Duodenal mucosa (tissue), 2 donors: ENCODE data around the gene ATP5PF.
"Not testable (repeated sequence)": the region's sequence is repeated elsewhere in the genome, so short reads cannot be mapped to it uniquely, and the experiment has no call there.

Experiments
- H3K27ac ChIP-seq: one replicate; pipeline ENCODE4 v1.7.0; 2013; ENCODE audit warnings: low read depth, low read length
- H3K27me3 ChIP-seq, 2 donors: one replicate each; pipeline ENCODE4 v1.7.0; 2013; ENCODE audit warnings: low read length in 2 of 2, control low read depth in 1 of 2; ENCODE audit not compliant: insufficient read depth in 2 of 2, control insufficient read depth in 1 of 2
- H3K36me3 ChIP-seq, 2 donors: one replicate each; pipeline ENCODE4 v1.7.0; 2013; ENCODE audit warnings: low read length in 2 of 2, control low read depth in 1 of 2; ENCODE audit not compliant: insufficient read depth in 2 of 2, control insufficient read depth in 1 of 2
- H3K4me1 ChIP-seq, 2 donors: one replicate each; pipeline ENCODE4 v1.7.0; 2013; ENCODE audit warnings: low read length in 2 of 2, control low read depth in 1 of 2; ENCODE audit not compliant: insufficient read depth in 2 of 2, control insufficient read depth in 1 of 2
- H3K4me3 ChIP-seq, 2 donors: one replicate each; pipeline ENCODE4 v1.7.0; 2013; ENCODE audit warnings: low read length in 2 of 2, low read depth in 1 of 2
- H3K9ac ChIP-seq, 2 donors: one replicate each; pipeline ENCODE4 v1.7.0; 2013; ENCODE audit warnings: low read length in 2 of 2, low read depth in 1 of 2
- H3K9me3 ChIP-seq, 2 donors: one replicate each; pipeline ENCODE4 v1.7.0; 2013; ENCODE audit warnings: low read length in 2 of 2, control low read depth in 1 of 2; ENCODE audit not compliant: control insufficient read depth in 1 of 2

Gene ATP5PF

GRCh38 chr21:25732091-25732760, 2.5 kb downstream of the ATP5PF start:
- Histone ChIP-seq H3K4me1 (peaks cover 21 to 23% of the 10 kb centered on the region in 2 donors), H3K9me3 (no peaks in the 10 kb centered on the region), H3K27me3 (no peaks in the 10 kb centered on the region), H3K9ac (no peak overlapping the region), H3K36me3 (peaks cover 19 to 30% of the 10 kb centered on the region in 2 donors), H3K4me3 (no peak overlapping the region), H3K27ac (no peak overlapping the region)

- Histone ChIP-seq H3K4me3 (no peak overlapping the region), H3K36me3 (peaks cover 25 to 60% of the 10 kb centered on the region in 2 donors), H3K27ac (no peak overlapping the region), H3K9me3 (no peaks in the 10 kb centered on the region), H3K27me3 (no peaks in the 10 kb centered on the region), H3K9ac (no peak overlapping the region), H3K4me1 (no peaks in the 10 kb centered on the region)
These were observed 12.1 kb downstream of the ATP5PF start for GRCh38 chr21:25722631-25723030.

GRCh38 chr21:25721987-25722386, 12.7 kb downstream of the ATP5PF start:
- H3K27me3 ChIP-seq = no peaks in the 10 kb centered on the region
- no peak overlapping the region for H3K9ac ChIP-seq
- no peak overlapping the region for H3K27ac ChIP-seq
- H3K9me3 ChIP-seq = no peaks in the 10 kb centered on the region
- H3K36me3 ChIP-seq = peaks cover 22 to 53% of the 10 kb centered on the region in 2 donors
- H3K4me1 ChIP-seq = no peaks in the 10 kb centered on the region
- H3K4me3 ChIP-seq = no peak overlapping the region

- H3K4me1 ChIP-seq = no peaks in the 10 kb centered on the region
- no peak overlapping the region for H3K27ac ChIP-seq
- H3K9ac ChIP-seq = no peak overlapping the region
- no peaks in the 10 kb centered on the region for H3K27me3 ChIP-seq
- peaks cover 8 to 21% of the 10 kb centered on the region in 2 donors for H3K36me3 ChIP-seq
- H3K9me3 ChIP-seq = no peaks in the 10 kb centered on the region
- H3K4me3 ChIP-seq = no peak overlapping the region
These were observed 17.1 kb downstream of the ATP5PF start for GRCh38 chr21:25717491-25718147.

GRCh38 chr21:25714066-25714465, 20.6 kb downstream of the ATP5PF start:
- not testable (repeated sequence) for H3K36me3 ChIP-seq, H3K27ac ChIP-seq, H3K9ac ChIP-seq

GRCh38 chr21:25710550-25710949, 24.2 kb downstream of the ATP5PF start:
- Histone ChIP-seq H3K4me1 (no peaks in the 10 kb centered on the region), H3K27me3 (no peaks in the 10 kb centered on the region), H3K4me3 (no peak overlapping the region), H3K36me3 (peaks cover 0 to 4% of the 10 kb centered on the region in 2 donors), H3K9me3 (no peaks in the 10 kb centered on the region), H3K9ac (no peak overlapping the region), H3K27ac (no peak overlapping the region)

More at GRCh38 chr21:25714066-25714465, 20.6 kb downstream of the ATP5PF start:
- not testable (repeated sequence) for H3K27me3 ChIP-seq, H3K4me3 ChIP-seq, H3K4me1 ChIP-seq, H3K9me3 ChIP-seq

- Histone ChIP-seq H3K27ac (no peak overlapping the region), H3K4me3 (no peak overlapping the region), H3K9ac (no peak overlapping the region), H3K9me3 (no peaks in the 10 kb centered on the region), H3K4me1 (no peaks in the 10 kb centered on the region), H3K27me3 (no peaks in the 10 kb centered on the region), H3K36me3 (no peaks in the 10 kb centered on the region)
These were observed 24.9 kb downstream of the ATP5PF start for GRCh38 chr21:25709684-25710265.

GRCh38 chr21:25708467-25709065, 26.1 kb downstream of the ATP5PF start:
- no peaks in the 10 kb centered on the region for H3K9me3 ChIP-seq
- no peaks in the 10 kb centered on the region for H3K36me3 ChIP-seq
- no peak overlapping the region for H3K9ac ChIP-seq
- no peak overlapping the region for H3K4me3 ChIP-seq
- no peaks in the 10 kb centered on the region for H3K4me1 ChIP-seq
- H3K27me3 ChIP-seq = no peaks in the 10 kb centered on the region
- no peak overlapping the region for H3K27ac ChIP-seq

- Histone ChIP-seq H3K27ac (no peak overlapping the region), H3K4me3 (no peak overlapping the region), H3K27me3 (no peaks in the 10 kb centered on the region), H3K9ac (no peak overlapping the region), H3K4me1 (no peaks in the 10 kb centered on the region), H3K36me3 (no peaks in the 10 kb centered on the region), H3K9me3 (no peaks in the 10 kb centered on the region)
These were observed 33.2 kb downstream of the ATP5PF start for GRCh38 chr21:25701529-25701928.

- no peaks in the 10 kb centered on the region for H3K4me1 ChIP-seq
- no peak overlapping the region for H3K4me3 ChIP-seq
- H3K27me3 ChIP-seq = no peaks in the 10 kb centered on the region
- no peaks in the 10 kb centered on the region for H3K9me3 ChIP-seq
- no peak overlapping the region for H3K27ac ChIP-seq
- no peak overlapping the region for H3K9ac ChIP-seq
- H3K36me3 ChIP-seq = no peaks in the 10 kb centered on the region
These were observed 34.0 kb downstream of the ATP5PF start for GRCh38 chr21:25700741-25701140.
